GM12872 (cell line): Measurements from ENCODE around the gene KMO.

ENCODE experiments used
- TF ChIP-seq, protein P1 (sequence below): IDR thresholded peaks from 3 replicates; pipeline ENCODE4 v1.5.1; 2011; ENCODE audit warnings: low read depth, mild to moderate bottlenecking, low read length, moderate library complexity; ENCODE audit not compliant: insufficient read depth

The KMO gene

DNA sequence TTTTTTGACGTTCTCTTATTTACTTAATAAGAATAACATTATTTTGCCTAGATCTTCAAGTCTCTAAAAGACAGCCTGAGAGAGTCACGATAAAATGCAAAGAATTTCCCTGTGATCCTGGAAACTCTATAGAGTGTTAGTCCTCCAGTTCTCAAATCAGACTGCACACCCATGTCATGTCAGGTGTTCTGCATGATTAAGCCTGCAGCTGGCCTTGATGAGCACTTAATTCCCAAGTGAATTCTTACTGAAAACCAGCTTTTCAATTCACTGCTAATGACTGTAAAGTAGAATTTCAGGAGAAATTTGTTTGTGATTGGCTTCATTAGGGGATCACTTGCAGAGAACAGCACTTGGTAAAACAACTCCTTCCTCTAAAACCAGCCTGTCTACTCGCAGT, 66.1 kb downstream of the KMO start:
- TF ChIP-seq, protein P1, sequence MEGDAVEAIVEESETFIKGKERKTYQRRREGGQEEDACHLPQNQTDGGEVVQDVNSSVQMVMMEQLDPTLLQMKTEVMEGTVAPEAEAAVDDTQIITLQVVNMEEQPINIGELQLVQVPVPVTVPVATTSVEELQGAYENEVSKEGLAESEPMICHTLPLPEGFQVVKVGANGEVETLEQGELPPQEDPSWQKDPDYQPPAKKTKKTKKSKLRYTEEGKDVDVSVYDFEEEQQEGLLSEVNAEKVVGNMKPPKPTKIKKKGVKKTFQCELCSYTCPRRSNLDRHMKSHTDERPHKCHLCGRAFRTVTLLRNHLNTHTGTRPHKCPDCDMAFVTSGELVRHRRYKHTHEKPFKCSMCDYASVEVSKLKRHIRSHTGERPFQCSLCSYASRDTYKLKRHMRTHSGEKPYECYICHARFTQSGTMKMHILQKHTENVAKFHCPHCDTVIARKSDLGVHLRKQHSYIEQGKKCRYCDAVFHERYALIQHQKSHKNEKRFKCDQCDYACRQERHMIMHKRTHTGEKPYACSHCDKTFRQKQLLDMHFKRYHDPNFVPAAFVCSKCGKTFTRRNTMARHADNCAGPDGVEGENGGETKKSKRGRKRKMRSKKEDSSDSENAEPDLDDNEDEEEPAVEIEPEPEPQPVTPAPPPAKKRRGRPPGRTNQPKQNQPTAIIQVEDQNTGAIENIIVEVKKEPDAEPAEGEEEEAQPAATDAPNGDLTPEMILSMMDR: no peak

DNA sequence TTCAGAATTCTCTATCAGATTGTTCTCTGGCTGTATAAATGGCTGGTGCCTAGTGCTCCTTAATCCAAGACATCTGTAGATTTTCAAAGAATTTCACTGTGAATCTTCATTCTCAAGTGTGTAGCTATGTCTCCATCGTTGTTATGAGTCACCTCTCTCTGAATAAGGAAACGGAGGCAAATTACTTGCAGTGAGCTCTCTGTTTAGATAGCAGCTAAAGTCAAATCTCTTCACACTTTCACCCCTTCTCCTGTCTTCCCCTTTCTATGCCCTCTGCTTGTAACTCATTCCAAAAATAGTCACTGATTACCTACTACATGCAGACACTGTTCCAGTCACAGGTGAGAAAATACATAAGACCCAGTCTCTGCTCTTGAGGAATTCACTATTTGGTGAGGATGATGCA, 68.3 kb downstream of the KMO start:
- TF ChIP-seq, protein P1: no peak

DNA sequence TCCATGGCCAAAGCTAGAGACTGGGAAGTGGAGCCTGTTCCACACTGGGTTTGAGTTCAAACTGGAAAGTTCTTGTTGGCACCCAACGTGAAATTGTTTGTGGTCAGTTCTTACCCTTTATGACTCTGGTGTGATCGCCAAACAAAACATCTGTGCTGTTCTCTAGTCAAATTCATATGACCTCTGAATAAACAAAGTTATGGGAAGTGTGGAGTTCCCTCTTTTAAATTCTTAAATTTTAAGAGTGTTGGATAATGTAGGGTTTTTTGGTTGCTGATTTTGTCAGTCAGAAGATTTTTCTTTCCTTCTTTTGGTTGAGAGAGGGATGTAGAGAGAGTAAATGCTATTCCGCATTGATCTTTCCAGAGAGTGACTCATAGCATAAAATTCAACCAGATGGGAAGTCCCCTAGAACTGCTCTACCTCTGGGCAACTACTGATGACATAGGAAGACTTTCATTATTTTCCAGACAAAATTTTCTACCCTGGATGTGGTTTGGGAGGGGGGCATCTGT, 71.6 kb downstream of the KMO start:
- TF ChIP-seq, protein P1: no peak

DNA sequence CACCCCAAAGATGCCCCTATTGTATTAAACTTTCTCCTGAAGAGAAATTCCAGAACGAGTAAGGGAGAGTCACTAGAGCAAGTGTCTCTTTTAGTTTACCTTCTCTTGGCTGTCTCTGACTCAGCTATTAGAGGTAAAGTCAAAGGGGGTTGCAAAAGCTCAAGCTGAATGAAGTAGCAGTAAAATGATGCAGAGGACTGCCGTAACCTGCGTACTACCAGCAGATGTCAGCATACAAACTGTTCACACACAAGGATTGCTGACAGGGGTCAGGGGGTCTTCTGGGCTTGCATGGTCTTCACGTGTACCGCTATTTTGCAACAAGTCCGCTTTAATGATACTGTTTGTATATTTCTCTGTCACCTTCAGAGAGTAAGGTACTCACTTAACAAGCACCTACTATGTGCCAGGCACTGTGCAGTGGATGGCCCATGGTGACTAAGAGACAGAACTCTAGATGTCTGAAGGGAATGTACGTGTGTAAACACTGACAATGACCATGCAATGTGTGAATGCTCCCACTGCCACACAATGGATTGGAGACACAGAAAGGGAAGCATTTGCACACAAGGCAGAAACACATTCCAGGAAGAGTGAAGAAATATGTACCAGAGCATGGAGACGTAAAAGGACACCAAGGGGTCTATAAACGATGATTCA, 73.1 kb downstream of the KMO start:
- TF ChIP-seq, protein P1: peak; percentile 34; the same call in 1 of the 3 replicates

DNA sequence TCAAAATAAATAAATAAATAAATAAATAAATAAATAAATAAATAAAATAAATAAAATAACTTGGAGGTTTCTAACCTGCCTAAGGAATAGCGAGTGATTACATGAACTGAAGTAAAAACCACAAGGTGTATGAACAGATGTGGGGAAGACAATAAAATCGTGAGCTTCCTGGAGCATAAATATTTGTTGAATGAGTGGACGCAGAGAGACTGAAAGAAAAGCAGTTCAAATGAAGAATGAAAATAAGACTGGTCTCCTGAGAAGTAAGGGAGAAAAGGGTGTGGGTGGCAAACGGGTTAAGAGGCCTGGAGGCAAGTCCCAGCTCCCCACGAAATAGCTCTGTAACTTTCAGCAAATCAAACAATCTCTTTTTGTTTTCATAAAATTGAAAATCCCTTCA, 74.4 kb downstream of the KMO start:
- TF ChIP-seq, protein P1: no peak

DNA sequence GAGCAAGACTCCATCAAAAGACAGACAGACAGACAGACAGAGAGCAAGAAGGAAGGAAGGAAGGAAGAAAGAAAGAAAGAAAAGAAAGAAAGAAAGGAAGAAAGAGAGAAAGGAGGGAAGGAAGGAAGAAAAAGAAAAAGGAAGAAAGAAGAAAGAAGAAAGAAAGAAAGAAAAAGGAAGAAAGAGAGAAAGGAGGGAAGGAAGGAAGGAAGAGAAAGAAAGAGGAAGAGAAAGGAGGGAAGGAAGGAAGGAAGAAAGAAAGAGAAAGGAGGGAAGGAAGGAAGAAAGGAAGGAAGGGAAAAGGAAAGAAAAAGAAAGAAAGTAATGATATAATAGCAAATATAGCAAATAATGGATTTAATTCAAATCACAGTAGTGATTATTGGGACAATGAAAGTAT, 75.3 kb downstream of the KMO start:
- TF ChIP-seq, protein P1: no peak

DNA sequence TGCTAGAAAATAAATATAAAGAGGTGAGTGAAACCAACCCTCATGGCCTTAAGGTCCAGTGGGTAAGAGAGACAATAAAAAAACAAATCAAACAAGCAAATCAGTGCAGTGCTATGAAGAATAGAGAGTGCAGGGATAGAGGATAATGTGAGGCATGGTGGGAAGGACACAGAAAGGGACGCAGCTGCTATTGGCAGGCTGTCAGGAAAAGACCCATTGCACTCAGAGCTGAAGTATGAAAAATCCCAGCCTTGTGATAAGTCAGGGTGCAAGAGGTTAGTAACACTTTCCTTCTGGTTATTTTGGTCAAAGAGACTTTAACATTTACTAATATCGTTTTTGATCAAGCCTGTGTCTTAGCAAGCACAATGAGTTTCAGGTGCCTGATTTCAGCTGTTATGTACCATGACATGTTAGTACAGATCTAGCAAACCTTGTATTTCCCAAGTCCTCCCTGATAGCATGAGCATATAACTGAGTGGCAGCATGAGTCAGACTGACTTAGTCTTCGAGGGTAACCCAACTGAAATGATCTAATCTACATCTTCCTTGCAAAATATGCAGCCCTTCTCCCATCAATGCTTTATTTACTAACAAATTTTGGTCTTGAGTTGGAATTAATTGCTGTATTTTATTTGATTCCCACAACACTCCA, 76.3 kb downstream of the KMO start:
- TF ChIP-seq, protein P1: no peak
